ENCODE measurements around the gene TXNDC16. TPM values are rescaled to one million over a fixed set of nuclear protein-coding genes. Genes with fewer than 3 reads are reported as not detected.

The TXNDC16 gene
- total RNA-seq, 1 experiment from 2014 or later = 12.1 TPM

DNA sequence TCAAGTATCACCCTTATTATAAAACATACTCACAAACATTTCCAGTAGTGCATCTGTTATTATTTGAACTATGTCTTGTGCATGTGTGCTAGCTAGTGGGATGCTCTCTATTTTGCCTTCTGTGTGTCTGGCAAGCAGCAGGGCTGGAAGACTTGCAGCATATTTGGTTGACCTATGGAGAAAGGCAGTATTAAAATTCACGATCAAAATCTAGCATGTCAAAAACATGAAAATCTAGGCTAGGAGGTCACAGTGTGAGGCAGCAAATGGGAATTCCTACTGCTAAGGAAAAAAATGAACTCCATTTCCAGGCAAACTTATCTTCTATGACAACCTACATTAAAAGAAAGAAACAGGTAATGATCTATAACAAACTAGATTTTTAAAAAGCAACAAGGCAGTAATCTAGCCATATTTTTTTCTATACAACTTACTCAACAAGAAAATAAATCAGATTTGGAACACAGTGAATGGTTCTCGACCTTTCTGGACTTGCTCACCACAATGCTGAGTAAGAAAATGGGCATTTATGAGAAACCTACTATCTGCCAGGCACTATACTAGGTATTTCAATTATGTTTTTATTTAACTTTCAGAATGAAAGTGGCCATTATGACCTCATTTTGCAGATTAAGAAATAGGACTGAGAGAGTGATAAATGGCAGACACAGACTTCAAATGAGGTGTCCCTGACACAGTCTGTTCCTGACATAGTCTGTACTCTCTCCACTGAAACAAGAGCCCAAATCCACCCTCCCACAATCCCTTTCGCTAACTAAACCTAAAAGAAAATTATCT lies 96.8 kb downstream of the TXNDC16 start:
- peak; percentile 77 for DNase-seq (ENCODE audit: low read depth)

DNA sequence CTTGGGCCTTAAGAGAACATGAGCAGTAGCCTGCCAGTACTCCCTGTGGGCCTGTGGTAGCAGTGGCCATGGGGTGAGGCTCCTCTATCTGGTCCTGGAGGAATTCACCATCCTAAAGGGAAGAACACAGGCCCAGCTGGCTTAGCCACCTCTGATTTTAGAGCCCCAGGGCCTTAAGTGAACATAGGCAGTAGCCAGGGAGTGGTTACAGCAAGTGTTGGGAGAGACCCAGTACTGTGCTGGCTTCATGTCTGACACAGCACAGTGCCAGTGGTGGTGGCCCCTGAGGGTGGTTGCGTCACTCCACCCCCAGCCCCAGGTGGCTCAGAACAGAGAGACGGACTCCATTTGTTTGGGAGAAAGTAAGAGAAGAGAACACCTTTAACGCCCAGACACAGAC lies 105.1 kb downstream of the TXNDC16 start:
- DNase-seq (ENCODE audit: low read depth) = no peak

DNA sequence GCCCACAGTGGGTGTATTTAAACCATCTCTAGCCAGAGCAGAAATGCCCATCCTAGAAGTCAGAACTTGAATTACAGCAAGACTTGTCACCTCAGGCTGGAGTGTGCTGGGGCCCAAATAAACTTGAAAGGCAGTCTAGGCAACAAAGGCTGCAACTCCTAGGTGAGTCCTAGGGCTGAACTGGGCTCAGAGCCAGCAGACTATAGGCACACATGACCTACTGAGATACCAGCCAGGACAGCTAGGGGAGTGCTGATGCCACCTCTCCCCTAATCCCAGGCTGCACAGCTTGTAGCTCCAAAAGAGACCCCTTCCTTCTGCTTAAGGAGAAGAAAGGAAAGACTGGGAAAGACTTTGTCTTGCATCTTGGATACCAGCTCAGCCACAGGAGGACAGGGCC lies 106.0 kb downstream of the TXNDC16 start:
- no peak for DNase-seq (ENCODE audit: low read depth)

DNA sequence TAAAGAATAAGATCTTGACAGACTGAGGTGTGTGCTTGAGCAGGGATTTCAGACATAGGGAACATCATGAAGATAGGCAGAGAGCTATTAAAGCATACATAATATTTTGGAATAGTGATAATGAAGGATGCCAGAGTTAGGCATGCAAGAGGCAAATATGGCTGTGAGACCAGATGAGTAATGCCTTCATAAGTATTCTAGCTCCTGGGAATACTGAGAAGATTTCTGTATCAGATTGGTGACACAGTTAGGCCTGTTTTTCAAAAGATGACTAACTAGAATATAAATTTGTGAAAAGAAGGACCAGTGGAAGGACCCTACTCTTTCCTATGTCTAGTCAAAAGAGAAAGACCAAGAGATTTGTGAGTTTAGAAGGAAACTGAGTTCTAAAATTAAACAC lies 108.8 kb downstream of the TXNDC16 start:
- DNase-seq (ENCODE audit: low read depth) = no peak

DNA sequence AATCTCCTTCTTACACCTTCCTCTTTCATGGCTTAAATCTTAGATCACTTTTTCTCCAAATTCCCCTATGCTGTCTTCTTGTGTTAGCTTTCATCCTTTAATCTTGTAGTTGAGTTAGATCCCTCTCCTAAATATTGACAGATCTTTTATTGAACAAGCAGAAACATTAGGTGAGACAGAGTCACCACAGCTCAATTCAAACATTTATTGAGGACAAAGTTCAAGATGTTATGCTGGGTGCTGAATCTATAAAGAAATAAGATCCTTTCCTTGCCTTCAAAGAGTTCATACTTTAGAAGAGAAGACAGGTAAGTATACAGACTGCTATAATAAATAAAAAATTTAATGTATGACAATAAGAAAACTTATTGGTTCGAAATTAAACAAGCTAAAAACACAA lies 109.7 kb downstream of the TXNDC16 start:
- no peak for DNase-seq (ENCODE audit: low read depth)

DNA sequence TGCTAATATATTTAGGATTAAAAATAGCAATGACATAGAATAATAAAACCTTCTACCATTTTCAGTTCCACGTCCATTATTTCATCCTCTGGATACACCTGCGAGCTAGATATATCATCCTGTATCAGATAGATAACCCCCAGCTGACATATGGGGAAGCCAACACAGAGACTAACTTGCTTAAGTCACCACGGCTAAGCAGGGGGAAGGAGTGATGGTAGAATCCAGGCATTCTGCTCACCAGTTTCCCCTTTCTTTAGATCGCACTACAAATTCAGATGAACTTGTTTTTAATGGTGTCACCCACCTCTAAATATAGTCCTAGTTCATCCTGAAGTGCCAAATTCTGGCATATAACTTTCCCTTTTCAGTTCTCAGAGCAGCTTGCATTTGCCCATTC lies 110.1 kb downstream of the TXNDC16 start:
- DNase-seq (ENCODE audit: low read depth) = no peak

DNA sequence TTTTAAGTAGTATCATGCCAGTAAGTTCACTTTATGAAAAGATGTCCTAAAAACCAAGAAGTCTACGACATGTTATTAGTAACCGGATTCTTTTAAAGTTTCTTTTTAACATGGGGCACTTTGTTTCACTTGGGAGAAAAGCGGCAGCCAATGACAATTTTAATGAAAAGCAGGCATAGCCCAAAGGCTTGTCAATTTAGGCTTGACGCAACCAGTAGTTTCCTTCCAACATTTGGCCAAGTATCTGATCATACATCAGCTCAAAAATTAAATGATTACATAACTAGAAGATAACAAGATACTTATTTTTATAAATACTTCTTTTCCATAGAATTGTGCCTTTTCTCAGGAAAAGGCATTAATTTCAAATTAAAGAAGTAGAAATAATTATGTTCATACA lies 112.8 kb downstream of the TXNDC16 start:
- no peak for DNase-seq (ENCODE audit: low read depth)

DNA sequence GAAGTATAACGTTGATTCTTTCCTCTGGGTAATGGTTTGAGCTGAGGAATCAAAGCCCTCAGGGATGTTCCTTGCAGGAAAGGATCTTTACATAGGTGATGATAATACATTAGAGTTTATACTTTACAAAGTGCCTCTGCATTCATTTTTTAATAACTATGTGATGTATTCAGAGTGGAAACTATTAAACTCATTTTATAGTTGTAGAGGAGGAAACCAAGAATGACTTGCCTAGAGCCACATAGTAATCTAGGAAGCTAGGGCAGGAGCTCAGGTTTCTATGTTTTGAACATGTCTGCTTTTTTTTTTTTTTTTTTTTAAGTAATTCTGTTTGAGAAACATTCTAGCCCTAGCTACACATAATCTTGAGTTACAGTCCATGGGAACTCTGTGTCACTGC lies 117.3 kb downstream of the TXNDC16 start:
- no peak for DNase-seq (ENCODE audit: low read depth)

DNA sequence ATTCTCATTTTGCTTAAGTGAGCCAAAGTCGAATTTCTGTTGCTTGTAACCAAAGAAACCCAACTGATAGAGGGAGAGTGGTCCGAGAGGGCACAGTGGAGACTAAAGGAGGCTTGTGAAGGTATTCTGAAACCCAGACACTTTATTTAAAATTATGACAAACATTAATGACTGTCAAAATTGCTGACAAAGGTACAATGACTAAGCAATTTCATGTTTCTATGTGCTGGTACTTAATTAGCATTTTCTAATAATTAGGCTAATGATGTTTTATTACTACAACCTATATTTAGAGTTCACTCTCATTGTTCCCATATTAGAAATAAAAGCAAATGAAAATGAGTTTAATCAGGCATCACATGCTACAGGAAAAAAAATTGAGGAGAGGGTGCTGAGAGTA lies 121.8 kb downstream of the TXNDC16 start:
- no peak for DNase-seq (ENCODE audit: low read depth)

DNA sequence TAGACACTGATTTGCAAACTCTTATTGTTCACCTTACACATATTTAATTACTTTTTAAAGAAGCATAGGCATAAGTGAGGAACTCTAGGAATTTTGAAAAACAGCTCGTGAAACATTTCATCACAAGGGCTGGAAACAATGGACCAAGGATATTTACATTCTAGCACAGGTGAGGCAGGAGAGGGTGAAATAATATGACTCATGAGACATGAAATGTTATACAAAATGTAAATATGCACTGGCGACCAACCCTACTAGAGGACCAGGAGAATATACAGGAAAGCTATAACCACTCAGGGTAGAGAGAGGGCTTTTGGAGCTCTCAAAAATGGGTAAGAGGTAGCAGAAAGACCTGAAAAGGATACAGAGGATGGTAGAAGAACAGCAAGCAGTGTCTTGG lies 122.9 kb downstream of the TXNDC16 start:
- no peak for DNase-seq (ENCODE audit: low read depth)

DNA sequence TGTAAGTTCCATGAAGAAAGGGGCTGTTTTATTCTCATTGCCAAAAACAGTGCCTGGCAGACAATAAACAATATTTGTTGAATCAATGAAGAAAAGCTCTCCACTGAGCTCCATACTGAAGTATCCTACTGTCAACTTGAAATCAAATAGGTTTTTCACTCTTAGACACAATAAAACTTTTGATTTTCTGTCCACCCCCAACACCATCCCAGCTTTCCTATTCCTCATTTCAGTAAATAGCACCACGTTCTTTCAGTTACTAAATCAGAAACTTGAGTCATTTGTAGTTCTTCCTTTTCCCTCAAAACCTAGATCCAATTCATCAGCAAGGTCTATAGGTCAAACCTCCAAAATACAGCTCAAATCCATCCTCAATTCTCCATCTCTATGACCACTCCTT lies 124.8 kb downstream of the TXNDC16 start:
- no peak for DNase-seq (ENCODE audit: low read depth)

DNA sequence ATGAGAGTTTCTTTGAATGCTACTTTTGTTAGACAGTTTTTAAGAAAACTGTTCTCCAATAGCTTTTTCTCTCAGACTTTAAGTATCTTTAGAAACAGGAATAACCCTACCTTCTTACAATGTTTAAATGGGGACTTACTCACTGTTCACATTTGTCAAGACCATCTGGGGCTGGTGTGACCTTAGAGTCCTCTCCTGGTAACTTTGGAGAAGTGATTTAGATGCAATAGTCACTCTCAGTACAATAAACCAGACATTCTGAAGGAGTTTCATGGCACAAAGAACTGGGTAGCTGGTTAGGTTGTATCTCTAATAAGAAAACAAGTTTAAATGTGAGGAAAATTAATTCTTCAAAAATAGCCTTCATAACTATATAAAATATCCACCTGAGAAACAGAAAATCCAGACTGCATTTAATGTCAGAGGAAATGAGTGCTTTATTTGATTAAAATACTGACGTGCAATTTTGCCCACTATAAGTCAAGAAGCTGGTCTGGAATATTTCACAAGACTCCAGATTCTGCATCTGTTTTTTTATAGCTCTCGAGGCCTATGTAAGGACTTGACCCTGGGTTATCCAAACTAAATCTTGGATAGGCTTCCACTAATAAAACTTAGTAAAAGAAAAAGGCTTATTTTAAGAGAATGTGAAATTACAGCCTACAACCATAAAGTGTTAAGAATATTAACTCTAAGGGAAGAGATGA lies 129.5 kb downstream of the TXNDC16 start:
- DNase-seq (ENCODE audit: low read depth) = no peak

DNA sequence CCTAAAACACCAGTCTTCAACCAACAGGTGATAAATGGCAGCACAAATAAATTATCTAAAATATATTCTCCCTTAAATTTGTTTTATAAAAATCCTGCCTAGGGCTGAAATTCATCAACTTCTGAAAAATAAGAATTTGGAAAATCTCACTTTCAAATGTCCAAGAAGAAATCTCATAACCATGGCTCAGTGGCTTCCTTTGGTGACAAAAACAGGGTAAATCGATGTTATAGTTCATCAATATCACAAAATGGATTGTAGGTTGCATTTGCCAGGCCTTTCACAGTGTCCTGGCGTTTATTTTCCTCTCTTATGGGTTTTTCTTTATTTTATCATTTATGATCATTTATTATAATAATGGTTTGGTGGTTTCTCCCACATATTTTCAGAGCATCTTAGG lies 135.2 kb downstream of the TXNDC16 start:
- DNase-seq (ENCODE audit: low read depth) = no peak

DNA sequence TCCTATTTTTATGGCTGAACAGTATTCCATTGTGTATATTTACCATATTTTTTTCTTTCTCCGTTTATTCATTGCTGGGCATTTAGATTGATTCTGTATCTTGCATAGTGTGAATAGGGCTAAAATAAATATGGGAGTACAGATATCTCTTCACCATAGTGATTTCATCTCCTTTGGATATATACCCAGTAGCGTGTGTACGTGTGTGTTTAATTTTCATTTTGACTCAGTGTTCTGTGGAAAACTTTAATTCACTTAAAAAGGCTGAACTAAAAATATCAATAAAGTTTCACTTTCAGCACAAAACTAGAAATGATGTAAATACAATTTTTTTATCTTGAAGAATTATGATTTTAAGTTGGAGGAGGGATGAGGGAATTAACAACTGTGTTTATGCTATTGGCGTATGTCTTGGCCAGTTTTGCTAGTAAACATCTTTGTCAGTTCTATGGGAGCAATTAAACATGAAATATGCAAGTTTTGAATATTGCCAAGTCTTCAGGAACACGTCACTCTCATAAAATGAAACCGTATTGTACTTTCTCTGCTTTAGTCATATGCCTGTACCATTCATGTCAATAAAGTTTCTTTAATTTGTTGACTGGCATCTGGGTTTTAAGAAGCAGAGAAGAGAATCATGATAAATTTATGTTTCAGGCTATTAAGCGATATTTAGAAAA lies 138.4 kb downstream of the TXNDC16 start:
- DNase-seq (ENCODE audit: low read depth) = peak; percentile 9

DNA sequence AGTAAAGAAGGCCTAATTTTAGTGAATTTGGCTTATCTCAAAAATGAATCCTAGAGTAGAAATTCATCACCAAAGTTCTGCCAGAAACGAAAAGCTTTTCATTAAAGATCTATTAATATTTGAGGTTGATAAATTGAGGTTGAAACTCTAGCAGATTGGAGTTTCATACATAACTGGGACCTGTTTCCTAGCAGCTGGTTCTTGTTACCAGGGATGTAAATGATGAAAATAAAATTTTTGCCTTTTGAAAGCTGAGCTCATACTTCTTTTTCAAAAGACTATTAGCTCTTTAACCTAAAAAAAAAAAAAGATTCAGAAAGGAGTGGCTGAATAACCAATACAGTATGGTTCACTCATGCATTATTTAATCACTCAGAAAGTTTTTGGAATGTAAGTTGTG lies 139.9 kb downstream of the TXNDC16 start:
- DNase-seq (ENCODE audit: low read depth) = no peak

DNA sequence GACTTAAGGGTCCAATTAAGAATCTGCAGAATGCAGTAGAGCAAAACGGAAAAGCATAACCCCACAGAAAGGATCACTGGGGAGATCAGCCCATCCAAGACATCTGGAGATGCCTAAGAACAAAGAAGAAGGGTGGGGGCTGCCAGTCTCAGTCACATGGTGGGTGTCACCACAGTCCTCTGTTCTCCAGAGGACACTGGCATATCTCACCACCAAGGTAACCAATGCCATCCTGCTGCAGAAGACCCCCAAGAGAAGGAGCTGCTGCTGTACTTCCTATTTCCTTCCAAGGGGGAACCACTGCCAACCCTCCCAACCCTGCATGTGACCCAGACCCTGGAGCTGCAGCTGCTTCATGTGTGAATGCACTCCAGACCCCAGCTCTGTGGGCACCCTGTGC lies 147.0 kb downstream of the TXNDC16 start:
- no peak for DNase-seq (ENCODE audit: low read depth)

DNA sequence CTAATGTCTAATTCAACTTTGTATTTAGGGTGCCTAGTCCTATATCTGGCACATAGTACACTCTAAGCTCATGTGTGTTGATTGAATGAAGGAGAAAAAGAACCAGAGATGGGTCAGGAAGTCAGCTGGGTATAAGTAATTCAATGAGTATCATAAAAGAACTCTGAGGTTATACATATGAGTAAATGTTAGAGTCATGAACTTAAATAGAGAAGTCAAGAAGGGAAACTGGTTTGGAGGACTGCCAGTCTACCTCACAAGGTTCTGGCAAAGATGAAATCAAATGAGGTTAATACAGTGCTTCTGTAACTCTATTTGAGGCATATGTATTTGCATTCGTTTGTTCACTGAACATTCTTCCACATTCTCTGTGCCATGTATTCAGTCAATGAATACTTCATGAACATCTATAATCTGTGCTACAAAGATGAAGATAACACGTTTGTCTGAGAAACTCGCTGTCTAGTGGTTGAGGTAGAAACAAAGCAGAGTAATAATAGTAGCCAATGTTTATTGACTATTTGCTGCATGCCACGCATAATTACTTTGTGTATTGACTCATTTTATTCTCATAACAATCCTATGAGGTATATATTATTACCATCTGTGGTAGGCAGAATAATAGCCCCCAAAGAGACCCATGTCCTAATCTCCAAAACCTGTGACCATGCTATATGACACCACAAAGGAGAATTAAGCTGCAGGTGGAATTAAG lies 149.3 kb downstream of the TXNDC16 start:
- peak; percentile 70 for DNase-seq (ENCODE audit: low read depth)

DNA sequence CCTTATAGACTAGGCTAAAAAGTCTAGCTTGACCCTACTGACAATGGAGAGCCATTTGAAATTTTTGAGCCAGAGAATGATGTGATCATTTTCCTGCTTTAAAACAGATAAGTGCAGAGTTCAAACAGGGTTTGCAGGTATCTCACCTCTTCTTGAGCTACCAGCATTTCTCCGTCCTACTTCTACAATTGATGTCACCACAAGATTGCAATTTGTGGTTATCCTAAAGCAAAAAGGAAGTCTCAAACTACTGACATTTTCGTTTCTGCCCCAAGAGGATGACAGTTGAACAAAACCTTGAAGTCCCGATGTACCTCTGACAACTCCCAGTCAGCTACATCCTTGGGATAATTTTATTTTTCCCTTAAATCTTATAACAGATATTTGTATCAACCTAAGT lies 151.5 kb downstream of the TXNDC16 start:
- no peak for DNase-seq (ENCODE audit: low read depth)

DNA sequence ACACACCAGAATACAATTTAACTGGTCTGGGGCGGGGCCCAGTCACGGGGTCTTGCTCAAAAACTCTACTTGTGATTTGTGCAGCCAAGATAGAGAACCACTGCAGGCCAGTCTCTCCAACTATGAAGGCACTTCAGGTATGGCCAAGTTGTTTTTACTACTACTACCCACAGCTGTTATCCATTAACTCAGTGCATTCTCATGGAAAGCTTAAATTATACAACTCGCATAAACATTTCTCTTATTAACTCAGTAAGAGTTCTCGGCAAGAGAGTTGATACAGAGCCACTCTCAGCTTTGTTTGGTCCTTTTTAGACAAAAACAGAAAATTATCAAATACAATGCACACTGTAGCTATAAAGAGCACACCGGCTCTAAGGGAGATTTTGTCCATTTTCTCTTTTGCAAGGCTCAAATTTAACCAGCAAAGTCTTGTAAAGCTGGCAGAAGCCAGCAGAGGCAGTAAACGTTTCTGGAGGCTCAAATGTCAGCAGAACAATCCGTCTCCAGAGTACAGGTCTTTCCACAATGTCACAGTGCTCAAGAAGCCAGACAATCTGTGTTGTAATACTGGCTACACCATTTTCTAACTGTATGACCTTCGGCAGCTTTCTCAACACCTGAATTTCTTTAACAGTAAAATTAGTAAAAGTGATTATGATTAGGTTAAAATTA lies 152.2 kb downstream of the TXNDC16 start:
- peak; percentile 17 for DNase-seq (ENCODE audit: low read depth)

DNA sequence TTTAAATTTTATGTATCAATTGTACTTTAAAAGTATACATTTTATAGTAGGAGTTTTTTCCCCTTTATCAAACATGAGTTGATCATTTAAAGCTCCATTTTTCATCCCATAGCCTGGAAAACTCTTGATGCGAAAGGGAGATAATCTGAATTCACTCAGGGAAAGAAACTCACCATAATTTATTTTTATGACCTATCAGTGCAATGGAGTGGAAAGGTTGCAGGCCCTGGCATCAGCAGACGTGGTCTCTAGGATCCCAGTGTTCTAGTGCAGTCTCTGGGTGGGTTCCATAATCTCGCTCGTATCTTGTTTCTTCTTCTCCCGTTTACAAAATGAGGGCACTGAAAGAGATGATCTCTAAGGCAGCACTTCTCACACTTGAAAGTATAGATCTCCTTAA lies 153.2 kb downstream of the TXNDC16 start:
- no peak for DNase-seq (ENCODE audit: low read depth)

DNA sequence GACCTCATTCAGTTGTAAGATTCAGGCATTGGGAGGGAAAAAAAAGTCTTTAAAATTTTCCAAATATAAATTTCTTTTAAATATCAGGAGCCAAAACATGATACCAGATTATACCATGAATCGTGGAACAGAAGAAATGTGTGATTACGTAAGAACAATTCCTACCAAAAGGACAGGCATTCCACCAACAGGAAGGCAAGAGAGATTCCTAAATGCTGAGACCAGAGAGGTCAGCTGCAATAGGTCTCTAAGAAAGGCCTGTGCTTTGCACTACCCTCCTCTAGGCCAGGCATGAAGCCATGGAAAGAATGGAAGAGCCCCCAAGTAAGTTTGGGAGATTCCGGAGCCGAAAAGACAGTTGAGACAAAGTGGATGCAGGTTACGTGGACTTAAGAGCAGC lies 154.5 kb downstream of the TXNDC16 start:
- no peak for DNase-seq (ENCODE audit: low read depth)

DNA sequence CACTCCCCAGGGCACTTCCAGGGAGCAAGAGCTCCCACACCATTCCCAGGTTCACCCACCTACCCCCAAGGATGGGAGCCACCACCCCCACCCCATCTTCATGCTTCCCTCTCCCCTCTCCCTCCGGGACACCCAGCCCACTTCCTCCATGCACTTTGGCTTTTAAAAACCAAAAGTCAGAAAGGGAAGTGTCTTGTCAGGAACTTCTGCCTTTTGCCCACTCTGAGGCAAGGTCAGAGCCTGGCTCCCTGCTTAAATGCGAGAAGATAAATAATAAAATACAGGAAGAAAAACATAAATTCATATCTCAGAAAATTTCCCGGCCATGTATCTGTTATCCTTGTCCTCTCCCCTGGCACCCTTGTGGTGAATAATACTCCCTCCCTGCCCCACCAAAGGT lies 156.6 kb downstream of the TXNDC16 start:
- DNase-seq (ENCODE audit: low read depth) = no peak

Data from M059J (cell line).